NCI-H1436 (cell line): Measurements from ENCODE around the gene OTOP3.
"Not testable (repeated sequence)": the region's sequence is repeated elsewhere in the genome, so short reads cannot be mapped to it uniquely, and the experiment has no call there.

Experiments used
- DNase-seq: peaks from one replicate; lab custom pipeline; 2025; lab: John Stamatoyannopoulos, UW

OTOP3 gene

DNA sequence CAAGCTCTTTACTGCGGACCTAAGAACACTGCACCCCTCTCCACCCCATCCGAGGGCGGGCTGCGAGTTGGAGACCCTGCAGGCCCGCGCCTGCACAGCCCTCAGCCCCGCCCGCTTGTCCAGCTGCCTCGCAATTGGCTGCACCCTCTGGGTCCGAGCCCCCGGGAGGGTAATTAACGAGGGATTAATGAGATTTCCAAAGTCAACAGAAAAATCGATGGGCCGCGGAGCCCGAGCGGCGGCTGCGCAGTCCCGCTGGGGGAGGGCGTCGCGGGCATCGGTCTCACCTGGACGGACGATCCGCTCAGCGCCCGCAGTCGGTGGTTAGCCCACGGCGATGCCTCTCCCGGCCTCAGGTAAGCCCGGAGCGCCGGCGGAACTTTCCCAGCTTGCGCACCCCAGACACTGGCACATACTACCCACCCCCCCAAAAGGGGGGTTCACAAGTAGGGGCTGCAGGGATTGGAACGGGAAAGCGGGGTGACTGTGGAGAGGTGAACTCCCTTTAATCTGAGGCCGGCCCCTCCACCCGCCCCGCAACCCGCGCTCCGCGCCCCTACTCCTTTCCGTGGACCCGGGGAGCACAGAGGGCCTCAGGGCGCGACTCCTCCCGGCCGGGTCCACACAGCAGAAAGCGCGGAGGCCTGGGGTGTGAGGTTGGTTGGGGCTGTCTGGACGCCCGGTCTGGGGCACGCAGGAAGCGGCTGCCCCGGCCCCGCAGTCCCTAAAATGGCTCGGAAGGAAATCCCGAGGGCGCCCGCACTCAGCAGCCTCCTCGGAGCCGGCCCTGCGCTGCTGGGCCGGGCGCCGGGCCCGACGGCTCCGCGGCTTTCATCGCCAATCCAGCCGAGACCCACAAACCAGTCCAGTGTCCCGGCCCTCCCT lies at the start of gene OTOP3:
Gene OTOP3 (plus strand): TSS at position 314 of the 885 bp plus-strand sequence. CDS start 24 bp downstream, at position 338.
- no peak for DNase-seq

DNA sequence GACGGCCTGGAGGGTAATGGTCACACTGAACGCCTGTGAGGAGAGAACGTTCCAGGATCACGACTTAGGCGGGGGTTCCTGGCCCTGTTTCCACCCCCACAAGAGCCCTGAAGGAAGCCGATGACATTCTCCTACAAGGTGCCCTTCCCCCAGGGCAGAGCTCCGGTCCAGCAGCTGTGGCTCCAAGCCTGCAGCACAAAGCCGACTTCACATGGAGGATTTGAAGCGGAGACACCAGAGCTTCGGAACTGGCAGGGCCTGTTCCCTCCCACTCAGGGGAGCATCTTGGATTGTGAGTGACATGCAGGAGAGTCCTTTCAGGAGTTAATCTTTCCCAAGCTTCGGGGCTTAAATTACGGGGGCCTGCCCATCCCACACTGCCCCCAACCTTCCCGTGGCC lies 47.2 kb upstream of the OTOP3 start:
- DNase-seq: no peak

- no peak for DNase-seq
Measured at GRCh38 chr17:74890554-74890953, 45.1 kb upstream of the OTOP3 start.

DNA sequence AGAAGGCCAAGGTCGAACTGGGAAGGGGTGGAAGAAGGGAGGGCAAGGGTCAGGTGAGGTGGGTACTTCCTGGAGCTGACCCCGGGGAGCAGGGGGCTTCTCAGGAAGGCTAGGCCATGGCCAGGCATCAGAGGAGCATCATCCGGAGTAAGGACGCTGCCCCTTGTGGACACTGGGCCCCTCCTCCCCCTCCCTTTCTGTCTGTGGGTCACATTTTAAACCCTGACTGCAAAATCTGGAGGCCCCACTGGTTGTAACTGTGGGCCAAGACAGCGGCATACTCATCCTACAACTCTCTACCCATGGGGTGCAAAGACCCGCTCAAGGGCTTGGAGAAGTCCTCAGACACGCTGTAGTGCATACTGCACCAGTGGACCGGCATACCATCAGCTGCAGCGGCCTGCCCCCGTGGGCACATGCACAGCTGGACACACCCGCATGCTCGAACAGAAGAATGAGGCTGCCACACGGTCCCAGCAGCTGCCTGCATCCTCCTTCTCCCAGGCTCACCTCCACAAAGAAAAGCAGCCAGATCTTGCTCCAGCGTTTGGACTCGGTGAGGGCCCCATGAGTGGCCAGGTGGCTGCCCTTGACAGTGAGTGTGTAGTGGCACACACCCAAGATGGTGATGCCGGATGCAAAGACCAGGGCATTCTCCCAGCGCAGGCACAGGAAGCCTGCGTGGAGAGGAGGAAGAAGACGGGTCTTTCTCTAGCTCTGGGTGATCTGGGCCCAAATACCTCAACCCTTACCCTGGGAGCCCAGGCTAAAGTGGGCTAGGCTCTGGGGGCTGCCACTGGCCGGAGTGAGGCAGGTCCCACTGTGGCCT lies 43.5 kb upstream of the OTOP3 start:
- DNase-seq: no peak

- no peak for DNase-seq
Measured at GRCh38 chr17:74892974-74893911, 42.5 kb upstream of the OTOP3 start, which contains the start of gene FADS6. FADS6 (minus strand) TSS chr17:74893633; CDS start chr17:74893595, 38 bp downstream.

- no peak for DNase-seq
Measured at GRCh38 chr17:74893936-74894671, 41.6 kb upstream of the OTOP3 start.

GRCh38 chr17:74898376-74898946 lies 37.2 kb upstream of the OTOP3 start:
- DNase-seq: no peak

DNA sequence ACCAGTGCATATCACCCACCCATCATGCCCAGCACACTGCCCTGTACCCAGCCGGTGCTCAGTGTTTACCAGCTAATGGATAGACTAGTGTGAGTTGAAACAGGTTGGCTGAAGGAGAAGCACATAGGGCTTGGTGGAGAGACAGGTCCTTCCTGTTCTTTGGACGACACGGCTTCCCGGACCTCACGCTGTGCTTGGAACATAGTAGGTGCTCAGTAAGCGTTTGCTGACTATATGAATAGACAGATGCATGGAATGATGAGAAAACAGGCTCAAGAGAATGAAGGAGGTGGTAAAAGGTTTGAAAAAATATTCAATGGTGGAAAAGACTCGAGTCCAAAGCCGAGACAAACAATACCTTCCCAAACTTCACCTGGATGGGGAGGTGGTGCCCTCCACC lies 35.5 kb upstream of the OTOP3 start:
- no peak for DNase-seq

DNA sequence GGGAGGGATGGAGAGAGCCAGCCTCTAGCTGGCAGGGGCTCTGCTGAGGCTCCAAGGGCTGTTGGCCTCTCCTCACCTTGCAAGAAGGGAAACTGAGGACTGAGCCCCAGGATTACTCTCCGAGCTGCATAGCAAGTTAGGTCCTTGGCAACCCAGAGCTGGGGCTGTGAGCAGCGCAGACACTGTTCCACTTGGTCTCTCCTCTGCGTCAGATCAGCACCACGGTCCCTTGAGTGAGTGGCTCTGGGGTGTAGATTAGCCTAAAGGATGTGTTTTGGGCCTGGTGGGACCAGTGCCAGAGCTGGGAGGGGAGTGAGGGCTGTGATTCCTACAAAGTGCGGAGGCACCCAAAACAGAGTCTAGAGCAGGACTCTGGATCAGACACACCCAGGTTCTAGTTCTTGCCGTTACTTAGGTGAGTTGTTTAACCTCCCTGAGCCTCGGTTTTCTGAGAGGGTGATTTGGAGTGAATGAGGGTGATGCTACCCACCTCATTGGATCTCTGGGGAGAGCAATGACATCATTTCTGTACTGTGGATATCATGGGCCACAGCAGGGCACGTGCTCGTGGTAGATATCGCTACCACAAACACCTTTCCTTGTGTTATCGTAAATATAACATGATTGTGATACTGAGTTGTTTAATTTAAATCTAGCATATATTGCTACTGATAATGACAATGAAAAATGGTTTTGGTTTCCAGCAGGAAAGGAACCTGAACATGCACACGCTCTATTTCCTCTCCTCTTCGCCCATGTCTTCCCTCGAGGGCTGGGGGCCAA lies 34.2 kb upstream of the OTOP3 start:
- DNase-seq: no peak

DNA sequence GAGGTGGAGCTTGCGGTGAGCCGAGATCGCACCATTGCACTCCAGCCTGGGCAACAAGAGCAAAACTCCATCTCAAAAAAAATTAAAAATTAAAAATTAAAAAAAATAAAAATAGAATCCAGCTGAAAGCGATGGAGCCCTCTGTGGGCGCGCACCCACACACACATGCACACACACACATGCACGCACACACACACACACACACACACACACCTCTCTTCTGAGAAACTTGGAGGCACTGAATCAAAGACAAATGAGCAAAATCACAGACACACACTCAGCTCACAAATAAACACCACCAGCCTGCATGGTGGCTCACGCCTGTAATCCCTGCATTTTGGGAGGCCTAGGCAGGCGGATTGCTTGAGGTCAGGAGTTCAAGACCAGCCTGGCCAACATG lies 32.7 kb upstream of the OTOP3 start:
- DNase-seq: no peak

DNA sequence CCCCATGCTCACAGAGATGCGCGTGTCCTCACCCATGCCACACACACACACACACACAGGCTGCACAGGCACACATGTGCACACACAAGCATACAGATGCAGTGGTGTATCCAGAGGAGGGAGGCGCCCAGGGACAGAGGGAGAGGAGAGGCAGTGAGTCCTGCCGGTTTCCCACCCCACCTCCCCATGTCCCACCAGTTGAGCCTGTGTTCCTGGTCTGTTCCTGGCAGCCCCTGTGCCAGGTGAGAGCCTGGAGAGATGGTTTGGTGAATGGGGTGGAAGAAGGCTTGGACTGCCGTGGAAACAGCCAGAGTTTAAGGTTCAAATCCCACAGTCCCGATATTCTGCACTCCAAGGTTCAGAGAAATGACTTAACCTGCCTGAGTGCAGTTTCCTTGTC lies 32.0 kb upstream of the OTOP3 start:
- no peak for DNase-seq

GRCh38 chr17:74904687-74905409 lies 30.9 kb upstream of the OTOP3 start:
- DNase-seq: no peak

DNA sequence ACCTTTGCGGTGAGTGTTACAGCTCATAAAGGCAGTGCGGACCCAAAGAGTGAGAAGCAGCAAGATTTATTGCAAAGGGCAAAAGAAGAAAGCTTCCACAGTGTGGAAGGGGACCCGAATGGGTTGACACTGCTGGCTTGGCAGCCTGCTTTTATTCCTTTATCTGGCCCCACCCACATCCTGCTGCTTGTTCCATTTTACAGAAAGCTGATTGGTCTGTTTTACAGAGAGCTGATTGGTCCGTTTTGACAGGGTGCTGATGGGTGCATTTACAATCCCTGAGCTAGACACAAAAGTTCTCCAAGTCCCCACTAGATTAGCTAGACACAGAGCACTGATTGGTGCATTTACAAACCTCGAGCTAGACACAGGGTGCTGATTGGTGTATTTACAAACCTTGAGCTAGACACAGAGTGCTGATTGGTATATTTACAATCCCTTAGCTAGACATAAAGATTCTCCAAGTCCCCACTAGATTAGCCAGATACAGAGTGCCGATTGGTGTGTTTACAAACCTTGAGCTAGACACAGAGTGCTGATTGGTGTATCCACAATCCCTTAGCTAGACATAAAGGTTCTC lies 29.4 kb upstream of the OTOP3 start:
- not testable (repeated sequence) for DNase-seq

GRCh38 chr17:74907012-74907411 lies 28.7 kb upstream of the OTOP3 start:
- no peak for DNase-seq

GRCh38 chr17:74909097-74909496 lies 26.6 kb upstream of the OTOP3 start:
- DNase-seq: not testable (repeated sequence)

DNA sequence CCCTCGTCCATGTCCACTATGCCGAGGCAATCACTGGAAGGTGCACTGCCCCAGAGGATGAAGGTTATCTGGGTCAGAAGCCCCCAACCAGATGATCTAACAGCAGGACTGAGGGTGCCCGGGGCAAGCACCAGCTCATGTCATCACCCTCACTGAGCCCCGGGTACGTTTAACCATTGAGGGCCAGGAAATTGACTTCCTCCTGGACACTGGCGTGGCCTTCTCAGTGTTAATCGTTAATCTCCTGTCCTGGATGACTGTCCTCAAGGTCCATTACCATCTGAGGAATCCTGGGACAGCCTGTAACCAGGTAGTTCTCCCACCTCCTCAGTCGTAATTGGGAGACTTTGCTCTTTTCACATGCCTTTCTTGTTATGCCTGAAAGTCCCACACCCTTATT lies 24.3 kb upstream of the OTOP3 start:
- not testable (repeated sequence) for DNase-seq

GRCh38 chr17:74916136-74916850 lies 19.4 kb upstream of the OTOP3 start:
- DNase-seq: no peak

- no peak for DNase-seq
Measured at GRCh38 chr17:74916851-74917199, 18.9 kb upstream of the OTOP3 start.
